ENCODE data around the gene CACNA1G. TPM values are rescaled to one million over a fixed set of nuclear protein-coding genes. Genes with fewer than 3 reads are reported as not detected.

The CACNA1G gene
- total RNA-seq: 0.03 and 0.10 TPM in 2 replicates
- 0.15 TPM for polyA plus RNA-seq (2012)

GRCh38 chr17:50560185-50560824, at the start of gene CACNA1G:
TSS of gene CACNA1G (plus strand) at chr17:50560715. CDS start at chr17:50561460, 745 bp downstream.
- DNase-seq (ENCODE audit: low read depth): peak; percentile 84

GRCh38 chr17:50511058-50511457, 49.5 kb upstream of the CACNA1G start:
- DNase-seq (ENCODE audit: low read depth): no peak

- no peak for DNase-seq (ENCODE audit: low read depth)
These were observed 47.0 kb upstream of the CACNA1G start for GRCh38 chr17:50513495-50513894.

DNA sequence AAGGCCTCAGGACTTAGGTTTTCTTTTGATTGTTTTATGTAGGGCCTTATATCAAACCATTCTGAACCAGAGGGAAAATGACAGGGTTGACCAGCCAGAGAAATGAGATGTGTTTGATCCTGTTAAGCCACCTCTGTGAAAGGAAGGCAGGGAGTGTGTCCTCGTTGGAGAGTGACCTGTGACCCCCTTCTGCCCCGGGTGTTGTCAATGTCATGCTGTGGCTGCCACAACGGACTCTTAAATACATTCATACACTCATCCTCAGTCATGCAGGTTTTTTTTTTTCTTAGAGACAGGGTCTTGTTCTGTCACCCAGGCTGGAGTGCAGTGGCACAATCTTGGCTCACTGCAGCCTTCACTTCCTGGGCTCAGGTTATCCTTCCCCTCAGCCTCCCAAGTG, 46.1 kb upstream of the CACNA1G start:
- no peak for DNase-seq (ENCODE audit: low read depth)

DNA sequence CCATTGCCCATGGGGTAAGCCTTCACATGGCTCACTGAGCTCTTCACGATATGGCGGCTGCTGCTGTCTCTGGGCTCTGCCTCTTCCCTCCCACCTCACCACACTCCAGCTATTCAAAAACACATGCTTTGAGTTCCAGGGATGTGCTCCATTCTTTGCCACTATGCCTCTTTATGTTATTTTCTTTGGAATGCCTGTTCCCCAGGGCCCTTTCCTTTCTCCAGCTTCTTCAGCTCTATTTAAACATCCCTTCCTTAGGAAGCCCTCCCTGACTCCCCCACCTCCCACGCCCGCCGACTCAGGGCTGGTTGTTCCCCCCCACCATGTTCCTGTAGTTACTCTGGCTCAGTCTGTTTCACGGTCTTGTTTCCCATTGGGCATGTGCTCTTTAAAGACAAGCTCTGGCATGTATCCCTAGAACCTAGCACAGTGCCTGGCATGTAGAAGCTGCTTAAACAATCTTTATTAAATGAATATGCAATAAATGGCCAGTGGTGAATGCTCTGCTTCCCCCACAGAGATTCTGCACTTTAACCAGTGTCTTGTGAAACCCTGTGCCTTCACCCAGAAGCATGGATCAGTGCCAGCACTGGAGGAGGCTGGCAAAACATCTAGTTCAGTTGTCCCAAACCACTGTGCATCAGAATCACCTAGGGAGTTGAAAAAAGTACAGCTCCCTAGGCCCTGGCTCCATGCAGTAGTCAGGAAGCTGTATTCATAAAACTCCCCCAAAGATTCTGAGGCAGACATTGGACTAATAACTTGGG, 45.4 kb upstream of the CACNA1G start:
- DNase-seq (ENCODE audit: low read depth): peak; percentile 55

DNA sequence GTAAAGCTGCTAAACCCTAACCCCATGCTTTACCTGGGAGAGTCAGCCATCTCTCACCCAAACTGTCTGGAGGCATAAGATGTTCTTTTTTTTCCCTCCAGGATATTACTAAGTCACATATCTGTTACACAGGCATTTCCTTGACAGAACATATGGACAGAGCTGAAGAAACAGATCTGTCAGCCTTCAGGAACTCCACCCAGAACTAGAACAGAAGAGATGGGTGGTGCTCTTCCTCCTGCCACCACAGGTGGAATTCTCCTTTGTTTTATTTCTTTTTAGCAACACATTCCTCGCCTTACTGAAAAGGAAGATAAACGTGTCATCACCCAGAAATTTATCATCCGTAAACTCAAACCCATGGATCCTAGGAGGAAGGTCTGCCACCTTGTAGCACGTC, 43.5 kb upstream of the CACNA1G start:
- no peak for DNase-seq (ENCODE audit: low read depth)

DNA sequence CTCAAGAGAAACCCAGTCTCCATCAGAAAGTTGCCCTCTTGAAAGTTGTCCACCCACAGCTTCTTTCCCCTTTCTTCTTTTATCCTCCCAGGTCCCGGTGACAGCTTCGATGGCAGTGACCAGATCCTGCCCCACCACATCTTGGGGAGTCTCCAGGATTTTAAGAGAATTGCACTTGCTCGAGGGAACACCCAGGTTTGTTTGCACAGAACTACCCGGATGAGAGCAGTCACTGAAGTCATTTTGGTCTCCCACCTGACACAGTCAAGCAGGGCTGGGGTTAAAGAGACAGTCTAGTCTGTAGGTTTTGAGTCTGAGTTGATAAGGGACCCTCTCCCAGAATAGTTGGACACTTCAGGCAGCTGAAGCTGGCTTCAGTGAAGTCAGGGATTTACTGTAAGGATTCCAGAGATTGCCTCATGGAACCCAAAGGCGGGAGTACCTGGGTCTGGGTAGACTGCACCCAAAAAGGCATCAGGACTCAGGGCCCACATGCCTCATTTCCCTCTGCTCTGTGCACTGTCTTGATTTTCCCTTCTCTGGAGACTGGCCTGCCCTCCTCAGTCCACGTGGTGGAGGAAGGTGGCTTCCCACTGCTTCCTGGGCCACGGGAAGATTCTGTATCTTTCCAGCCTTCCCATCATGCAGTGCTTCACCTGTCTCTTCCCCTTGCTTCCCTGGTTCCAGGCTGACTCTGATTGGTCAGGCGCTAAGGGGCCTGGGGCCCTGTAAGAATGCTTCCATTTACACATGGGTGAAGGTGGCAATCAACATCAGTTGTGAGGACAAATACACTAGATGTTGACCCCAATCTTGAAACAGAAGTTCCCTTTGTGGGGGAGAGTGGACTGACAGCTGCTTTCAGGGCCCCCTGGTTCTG, 42.8 kb upstream of the CACNA1G start:
- no peak for DNase-seq (ENCODE audit: low read depth)

DNA sequence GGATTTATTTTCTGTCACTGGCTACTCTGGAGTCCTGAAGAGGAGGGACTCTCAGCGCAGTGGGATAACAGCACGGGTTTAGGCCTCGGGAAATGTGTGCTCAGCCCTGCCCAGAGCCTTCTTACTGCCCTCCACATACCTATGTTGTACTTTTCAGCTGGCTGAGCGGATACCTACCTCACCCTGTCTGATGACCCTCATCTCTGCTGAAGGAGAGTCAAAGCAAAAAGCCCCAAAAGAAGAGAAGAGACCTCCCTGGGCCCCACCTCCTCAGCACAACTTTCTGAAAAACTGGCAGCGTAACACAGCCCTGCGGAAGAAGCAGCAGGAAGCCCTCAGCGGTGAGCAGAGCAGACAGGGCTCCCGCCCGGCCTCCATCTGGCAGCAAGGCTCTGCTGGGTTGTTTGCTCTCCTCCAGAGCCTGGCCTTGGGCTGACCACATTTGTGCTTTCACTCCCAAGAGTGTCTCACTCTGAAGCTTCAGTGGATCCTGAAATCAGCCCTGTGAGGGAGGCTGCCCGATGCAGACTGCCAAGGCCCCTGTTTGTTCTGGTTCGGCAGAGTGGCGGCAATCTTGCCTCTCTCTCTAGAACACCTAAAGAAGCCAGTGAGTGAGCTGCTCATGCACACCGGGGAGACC, 42.0 kb upstream of the CACNA1G start:
- no peak for DNase-seq (ENCODE audit: low read depth)

DNA sequence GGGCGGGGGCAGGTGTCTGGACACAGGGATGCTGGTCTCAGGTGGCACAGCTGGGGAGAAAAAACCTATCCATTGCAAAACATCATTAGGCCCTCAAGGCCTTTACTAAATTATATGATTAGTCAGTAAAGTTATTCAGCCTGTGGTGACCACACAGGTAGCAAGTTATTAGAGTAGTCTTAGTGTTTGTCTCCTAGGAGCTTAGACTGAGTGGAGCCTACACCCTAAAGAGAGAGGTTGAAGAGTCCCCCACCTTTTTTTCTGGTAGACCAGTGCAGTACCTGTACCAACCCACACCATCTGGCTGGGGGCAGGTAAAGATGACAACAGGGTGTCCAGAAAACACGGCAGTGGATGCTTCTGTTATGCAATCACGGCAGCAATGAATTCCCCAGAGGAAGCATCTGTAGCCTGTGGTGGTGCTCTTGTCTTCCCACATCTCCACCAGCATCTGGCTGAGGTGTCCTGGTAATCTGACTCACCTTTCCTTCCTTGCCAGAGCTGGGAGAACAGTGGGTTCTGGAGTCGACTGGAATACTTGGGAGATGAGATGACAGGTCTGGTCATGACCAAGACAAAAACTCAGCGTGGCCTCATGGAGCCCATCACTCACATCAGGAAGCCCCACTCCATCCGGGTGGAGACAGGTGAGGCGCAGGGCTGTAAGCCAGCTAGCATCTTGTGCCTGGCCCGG, 41.2 kb upstream of the CACNA1G start:
- DNase-seq (ENCODE audit: low read depth): no peak

DNA sequence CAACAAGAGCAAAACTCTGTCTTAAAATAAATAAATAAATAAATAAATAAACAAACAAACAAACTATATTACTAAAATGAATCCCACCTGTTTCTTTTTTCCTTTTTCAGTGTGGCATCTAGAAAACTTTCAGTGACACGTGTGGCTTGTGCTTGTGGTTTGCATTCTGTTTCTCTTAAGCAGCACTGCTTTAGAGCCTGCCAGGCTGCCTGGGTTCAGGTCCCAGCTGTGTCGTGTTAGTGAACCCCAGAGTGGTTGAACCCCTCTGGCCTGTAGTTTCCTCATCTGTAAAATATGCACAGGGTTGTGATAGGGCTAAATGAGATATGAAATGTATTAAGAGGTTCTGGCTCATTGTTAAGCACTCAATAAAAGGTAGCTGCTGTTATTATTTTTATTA, 40.0 kb upstream of the CACNA1G start:
- peak; percentile 62 for DNase-seq (ENCODE audit: low read depth)

DNA sequence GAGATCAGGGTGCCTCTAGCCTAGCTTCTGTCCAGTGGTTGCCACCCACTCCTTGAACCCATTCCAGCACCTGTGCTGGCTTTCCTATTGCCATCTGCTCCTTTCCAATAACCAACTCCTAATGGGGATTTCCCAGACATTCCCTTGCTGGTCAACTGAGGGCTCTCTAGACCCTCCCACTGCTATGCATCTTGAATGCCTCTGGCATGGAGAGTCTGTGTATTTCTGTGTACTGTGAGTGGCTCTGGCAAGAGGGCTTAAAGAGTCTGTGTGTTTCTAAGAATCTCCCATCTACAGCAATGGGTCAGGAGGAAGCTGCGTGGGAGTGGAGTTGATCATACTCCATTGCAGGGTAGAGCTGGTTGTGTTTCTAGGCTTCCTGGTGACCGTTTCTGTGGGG, 39.0 kb upstream of the CACNA1G start:
- peak; percentile 31 for DNase-seq (ENCODE audit: low read depth)

DNA sequence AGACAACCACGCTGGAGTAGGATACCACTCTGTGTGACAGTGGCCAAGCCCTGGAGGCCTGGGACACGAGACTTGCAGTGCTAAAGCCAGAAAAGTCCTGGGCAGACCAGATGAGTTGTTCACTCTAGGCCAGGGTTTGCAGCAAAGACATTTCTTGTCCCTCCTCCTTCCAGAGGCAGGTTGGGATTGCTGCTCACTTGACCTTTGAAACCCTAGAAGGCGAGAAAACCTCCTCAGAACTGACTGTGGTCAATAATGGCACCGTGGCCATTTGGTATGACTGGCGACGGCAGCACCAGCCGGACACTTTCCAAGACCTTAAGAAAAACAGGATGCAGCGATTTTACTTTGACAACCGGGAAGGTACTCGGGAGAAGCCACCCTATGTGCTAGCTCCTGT, 37.7 kb upstream of the CACNA1G start:
- DNase-seq (ENCODE audit: low read depth): peak; percentile 29

DNA sequence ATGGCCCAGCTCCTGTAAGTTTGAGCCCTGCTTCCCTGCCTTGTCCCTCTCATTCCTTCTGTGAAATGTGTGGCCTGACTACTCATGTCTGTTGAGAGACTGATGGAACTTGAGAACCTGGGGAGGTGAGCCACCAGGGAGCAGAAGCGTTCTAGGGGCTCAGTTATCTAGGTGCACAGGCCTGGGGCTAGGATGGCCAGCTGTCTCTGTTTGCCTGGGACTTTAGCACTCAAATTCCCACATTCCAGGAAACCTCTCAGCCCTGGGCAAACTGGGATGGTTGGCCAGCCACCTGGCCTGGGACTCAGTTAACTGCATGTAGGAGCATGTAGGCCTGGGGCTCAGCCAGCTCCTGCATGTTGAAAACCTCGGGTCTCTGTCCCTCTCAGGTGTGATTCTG, 37.3 kb upstream of the CACNA1G start:
- DNase-seq (ENCODE audit: low read depth): no peak

DNA sequence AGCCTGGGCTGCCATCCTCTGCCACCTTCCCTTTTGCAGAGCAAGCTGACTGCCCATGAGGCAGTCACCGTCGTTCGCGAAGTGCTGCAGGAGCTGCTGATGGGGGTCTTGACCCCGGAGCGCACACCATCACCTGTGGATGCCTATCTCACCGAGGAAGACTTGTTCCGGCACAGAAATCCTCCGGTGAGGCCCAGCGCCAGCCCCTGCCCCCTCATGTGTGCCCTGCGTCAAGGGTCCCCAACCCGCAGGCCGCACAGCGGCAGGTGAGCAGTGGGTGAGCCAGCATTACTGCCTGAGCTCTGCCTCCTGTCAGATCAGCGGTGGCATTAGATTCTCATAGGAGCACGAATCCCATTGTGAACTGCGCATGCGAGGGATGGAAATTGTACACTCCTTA, 35.7 kb upstream of the CACNA1G start:
- no peak for DNase-seq (ENCODE audit: low read depth)

DNA sequence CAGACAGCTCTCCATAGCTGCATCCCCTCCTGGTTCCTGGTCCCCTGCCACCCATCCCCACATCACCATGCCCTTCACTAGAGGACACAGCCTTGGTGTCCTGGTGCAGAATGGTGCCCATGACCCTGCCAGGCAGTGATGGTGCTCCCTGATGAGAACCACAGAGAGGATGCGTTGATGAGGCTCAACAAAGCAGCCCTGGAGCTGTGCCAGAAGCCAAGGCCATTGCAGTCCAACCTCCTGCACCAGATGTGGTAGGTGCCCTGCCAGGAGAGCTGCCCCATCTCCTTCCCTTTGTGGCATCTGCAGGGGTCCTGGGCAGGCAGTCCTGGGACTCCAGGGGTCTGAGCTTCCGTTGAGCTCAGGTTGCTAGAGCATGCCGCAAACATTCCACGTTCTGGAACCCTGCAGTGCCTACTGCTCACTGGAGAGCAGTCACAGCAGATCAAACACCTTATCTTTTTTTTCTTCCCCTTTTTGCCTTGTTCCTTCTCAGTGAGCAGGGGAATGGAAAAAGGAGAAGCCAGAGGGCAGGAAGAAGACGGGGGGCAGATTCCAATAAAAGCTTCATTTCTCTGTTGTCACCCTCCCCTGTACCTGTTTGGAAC, 33.3 kb upstream of the CACNA1G start:
- DNase-seq (ENCODE audit: low read depth): no peak

- peak; percentile 23 for DNase-seq (ENCODE audit: low read depth)
These were observed 32.5 kb upstream of the CACNA1G start for GRCh38 chr17:50527949-50528474.

DNA sequence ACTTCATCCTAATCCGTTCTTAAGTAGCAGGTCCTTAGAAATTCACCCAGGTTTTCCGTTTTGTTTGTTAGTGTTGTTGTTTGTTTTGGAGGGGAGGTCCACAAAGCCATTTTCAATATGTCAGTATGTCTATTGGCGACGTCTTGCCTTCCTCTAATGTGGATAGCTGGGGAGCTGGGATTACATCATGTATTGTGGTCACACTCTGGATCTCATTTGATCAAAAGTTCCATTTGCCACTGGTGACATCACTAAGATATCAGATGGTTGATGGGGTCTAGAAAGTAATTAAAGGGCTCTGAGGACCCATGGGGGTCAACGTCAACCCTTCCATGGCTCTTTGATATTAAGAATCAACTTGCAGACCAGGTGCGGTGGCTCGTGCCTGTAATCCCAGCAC, 30.7 kb upstream of the CACNA1G start:
- DNase-seq (ENCODE audit: low read depth): no peak

DNA sequence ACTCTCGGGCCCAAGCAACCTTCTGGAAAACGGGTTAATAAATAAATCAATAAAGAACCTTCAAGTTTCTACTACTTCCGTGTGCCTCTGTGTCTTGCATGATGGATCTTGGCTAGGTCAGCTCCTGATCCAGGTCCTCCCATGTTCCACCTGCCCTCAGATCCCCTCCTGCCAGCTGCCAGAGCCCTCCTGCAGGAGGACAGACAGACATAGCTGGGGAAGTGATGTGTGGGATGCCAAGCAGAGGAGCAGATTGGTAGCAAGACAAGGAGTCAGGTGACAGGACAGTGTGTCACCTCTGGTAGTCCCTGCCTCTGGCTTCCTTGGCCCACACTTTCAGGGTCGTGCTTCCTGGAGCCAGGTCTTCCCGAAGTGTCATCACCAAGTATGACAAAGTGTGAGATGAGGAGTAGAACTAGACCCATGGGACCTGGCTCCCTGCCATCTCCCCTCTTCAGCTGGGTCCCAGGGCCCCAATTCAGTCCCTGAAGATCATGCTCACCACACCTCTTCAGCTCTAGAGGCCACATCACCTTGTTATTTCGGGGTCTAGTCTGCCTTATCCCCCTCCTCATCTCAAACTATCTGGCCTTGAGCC, 29.0 kb upstream of the CACNA1G start:
- no peak for DNase-seq (ENCODE audit: low read depth)

DNA sequence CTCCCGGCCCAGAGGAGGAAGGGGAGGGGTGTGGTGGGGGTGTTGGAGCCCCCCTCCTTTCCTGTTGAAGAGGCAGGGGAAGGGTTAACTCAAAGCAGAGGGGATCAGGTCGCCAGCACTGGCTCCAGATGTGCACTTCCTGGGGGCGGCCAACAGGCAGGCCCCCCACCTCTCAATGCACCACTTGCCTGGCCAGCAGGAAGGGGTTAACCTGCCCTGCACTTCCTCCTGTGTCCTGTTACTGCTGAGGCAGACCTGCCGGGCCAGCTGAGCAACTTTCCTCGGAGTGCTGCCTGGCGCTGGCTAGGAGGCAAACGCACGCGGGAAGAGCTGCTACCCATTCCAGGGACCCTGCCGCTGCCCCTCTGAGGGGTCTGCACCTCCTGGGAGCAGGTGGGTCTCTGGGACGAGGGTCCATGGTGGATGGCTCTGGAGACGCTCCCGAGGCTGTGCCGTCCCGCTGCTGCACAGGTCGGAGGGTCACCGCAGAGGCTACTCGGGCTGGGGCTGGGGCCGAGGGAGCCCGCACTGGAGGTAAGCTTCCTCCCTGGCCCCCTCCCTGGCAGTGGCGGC, 28.0 kb upstream of the CACNA1G start, which contains the start of gene EPN3:
TSS of gene EPN3 (plus strand) at position 284 of the 573 bp plus-strand sequence. CDS start 3,822 bp downstream, outside the sequence.
- DNase-seq (ENCODE audit: low read depth): no peak

Measured in myocyte (in vitro differentiated cells).